ENCODE data around the gene ARSG.

DNA sequence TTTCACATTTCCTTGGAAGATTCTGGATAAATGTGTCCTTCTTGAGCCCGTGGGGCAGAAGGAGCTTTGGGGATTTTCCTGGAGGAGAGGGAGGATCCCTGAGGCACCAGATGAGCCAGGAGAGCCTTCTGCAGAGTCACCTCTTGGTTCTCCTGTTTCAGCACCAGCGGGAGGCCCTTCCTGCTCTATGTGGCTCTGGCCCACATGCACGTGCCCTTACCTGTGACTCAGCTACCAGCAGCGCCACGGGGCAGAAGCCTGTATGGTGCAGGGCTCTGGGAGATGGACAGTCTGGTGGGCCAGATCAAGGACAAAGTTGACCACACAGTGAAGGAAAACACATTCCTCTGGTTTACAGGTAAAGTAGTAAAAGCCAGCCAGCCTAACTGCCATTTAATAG is 77.1 kb downstream of the ARSG start:
- TF ChIP-seq EZH2phosphoT487 (IDR thresholded peaks at IDR 0.05; ENCODE audit: unreplicated experiment), result no peak
- TF ChIP-seq EZH2 (IDR thresholded peaks at IDR 0.05; ENCODE audit: low read depth, unreplicated experiment), result no peak
- TF ChIP-seq, protein P1, sequence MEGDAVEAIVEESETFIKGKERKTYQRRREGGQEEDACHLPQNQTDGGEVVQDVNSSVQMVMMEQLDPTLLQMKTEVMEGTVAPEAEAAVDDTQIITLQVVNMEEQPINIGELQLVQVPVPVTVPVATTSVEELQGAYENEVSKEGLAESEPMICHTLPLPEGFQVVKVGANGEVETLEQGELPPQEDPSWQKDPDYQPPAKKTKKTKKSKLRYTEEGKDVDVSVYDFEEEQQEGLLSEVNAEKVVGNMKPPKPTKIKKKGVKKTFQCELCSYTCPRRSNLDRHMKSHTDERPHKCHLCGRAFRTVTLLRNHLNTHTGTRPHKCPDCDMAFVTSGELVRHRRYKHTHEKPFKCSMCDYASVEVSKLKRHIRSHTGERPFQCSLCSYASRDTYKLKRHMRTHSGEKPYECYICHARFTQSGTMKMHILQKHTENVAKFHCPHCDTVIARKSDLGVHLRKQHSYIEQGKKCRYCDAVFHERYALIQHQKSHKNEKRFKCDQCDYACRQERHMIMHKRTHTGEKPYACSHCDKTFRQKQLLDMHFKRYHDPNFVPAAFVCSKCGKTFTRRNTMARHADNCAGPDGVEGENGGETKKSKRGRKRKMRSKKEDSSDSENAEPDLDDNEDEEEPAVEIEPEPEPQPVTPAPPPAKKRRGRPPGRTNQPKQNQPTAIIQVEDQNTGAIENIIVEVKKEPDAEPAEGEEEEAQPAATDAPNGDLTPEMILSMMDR (conservative IDR thresholded peaks at IDR 0.05; ENCODE audit: low read depth in 2 of 2), result no peak
- TF ChIP-seq POLR2AphosphoS5 (IDR thresholded peaks at IDR 0.05; ENCODE audit: low read depth), result no peak
- TF ChIP-seq, protein P2, sequence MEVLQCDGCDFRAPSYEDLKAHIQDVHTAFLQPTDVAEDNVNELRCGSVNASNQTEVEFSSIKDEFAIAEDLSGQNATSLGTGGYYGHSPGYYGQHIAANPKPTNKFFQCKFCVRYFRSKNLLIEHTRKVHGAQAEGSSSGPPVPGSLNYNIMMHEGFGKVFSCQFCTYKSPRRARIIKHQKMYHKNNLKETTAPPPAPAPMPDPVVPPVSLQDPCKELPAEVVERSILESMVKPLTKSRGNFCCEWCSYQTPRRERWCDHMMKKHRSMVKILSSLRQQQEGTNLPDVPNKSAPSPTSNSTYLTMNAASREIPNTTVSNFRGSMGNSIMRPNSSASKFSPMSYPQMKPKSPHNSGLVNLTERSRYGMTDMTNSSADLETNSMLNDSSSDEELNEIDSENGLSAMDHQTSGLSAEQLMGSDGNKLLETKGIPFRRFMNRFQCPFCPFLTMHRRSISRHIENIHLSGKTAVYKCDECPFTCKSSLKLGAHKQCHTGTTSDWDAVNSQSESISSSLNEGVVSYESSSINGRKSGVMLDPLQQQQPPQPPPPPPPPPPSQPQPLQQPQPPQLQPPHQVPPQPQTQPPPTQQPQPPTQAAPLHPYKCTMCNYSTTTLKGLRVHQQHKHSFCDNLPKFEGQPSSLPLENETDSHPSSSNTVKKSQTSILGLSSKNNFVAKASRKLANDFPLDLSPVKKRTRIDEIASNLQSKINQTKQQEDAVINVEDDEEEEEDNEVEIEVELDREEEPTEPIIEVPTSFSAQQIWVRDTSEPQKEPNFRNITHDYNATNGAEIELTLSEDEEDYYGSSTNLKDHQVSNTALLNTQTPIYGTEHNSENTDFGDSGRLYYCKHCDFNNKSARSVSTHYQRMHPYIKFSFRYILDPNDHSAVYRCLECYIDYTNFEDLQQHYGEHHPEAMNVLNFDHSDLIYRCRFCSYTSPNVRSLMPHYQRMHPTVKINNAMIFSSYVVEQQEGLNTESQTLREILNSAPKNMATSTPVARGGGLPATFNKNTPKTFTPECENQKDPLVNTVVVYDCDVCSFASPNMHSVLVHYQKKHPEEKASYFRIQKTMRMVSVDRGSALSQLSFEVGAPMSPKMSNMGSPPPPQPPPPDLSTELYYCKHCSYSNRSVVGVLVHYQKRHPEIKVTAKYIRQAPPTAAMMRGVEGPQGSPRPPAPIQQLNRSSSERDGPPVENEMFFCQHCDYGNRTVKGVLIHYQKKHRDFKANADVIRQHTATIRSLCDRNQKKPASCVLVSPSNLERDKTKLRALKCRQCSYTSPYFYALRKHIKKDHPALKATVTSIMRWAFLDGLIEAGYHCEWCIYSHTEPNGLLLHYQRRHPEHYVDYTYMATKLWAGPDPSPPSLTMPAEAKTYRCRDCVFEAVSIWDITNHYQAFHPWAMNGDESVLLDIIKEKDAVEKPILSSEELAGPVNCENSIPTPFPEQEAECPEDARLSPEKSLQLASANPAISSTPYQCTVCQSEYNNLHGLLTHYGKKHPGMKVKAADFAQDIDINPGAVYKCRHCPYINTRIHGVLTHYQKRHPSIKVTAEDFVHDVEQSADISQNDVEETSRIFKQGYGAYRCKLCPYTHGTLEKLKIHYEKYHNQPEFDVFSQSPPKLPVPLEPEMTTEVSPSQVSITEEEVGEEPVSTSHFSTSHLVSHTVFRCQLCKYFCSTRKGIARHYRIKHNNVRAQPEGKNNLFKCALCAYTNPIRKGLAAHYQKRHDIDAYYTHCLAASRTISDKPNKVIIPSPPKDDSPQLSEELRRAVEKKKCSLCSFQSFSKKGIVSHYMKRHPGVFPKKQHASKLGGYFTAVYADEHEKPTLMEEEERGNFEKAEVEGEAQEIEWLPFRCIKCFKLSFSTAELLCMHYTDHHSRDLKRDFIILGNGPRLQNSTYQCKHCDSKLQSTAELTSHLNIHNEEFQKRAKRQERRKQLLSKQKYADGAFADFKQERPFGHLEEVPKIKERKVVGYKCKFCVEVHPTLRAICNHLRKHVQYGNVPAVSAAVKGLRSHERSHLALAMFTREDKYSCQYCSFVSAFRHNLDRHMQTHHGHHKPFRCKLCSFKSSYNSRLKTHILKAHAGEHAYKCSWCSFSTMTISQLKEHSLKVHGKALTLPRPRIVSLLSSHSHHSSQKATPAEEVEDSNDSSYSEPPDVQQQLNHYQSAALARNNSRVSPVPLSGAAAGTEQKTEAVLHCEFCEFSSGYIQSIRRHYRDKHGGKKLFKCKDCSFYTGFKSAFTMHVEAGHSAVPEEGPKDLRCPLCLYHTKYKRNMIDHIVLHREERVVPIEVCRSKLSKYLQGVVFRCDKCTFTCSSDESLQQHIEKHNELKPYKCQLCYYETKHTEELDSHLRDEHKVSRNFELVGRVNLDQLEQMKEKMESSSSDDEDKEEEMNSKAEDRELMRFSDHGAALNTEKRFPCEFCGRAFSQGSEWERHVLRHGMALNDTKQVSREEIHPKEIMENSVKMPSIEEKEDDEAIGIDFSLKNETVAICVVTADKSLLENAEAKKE (CRISPR knock-in tag; IDR thresholded peaks at IDR 0.05), result no peak
